ENCODE results near the gene UBXN6.

UBXN6 gene

GRCh38 chr19:4457654-4458395, at the start of gene UBXN6:
UBXN6 (minus strand) TSS chr19:4457794; CDS start chr19:4457697, 97 bp downstream.
- peak; percentile 98 for DNase-seq

DNA sequence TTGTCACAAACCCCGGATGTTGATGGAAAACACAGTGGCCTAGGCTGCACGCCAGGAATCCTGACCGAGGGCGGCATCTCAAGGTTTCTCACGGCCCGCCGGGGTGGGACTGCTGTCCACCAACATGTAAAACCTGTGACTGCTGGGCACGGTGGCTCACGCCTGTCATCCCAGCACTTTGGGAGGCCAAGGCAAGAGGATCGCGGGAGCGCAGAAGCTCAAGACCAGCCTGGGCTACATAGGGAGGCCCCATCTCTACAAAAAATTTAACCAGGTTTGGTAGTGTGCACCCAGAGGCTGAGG, 49.5 kb upstream of the UBXN6 start:
- no peak for DNase-seq

DNA sequence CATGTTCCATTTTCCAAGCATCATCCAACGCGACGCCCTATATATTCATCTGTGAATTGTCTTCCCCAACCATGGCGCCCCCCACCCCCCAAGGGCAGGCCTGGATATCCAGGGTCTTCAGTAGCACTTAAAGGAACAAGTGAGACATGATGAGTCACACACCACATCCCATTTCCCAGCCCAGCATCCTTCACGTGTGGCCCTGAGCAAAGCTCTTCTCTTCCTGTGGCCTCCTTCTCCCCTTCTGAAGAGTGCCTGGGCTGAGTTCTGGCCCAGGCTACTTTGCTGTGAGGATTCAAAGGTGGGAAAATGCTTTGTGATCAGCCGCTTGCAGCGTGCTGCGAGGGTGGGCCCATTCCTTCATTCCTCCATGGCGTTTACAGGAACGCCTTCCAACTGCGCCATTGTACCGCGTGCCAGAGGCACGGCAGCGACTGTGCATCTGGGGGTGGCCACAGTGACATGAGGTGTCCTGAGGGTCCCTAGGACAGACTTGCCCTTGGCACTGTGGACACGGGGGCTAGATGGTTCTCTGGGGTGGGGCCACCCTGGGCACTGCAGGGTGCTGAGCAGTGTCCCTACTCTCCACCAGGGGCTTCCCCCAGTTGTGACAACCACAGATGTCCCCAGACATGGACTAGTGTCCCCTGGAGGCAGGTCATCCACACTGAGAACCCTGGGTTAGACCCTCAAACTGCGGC, 49.0 kb upstream of the UBXN6 start:
- no peak for DNase-seq

GRCh38 chr19:4505570-4506448, 48.2 kb upstream of the UBXN6 start:
- DNase-seq: no peak

- no peak for DNase-seq
Observed at GRCh38 chr19:4504891-4505569, 47.4 kb upstream of the UBXN6 start.

DNA sequence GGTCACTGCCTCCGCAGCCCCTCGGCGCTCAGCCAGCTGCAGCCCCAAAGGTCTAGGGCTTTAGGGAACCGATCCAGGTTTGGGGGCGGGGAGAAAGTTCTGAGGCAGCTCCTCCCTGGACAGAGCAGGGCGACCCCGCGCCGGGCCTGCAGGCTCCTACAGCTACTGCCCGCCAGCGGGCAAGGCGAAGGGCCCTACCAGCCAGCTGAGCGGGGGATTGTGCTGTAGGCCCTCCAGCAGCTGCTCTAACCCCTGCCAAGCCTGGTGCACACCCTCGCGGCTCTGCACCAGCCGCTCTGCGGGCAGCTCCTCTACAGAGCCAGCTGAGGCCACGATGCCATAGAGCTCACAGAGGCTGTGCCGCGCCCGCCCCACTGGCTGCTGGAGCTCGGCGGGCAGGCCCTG, 46.7 kb upstream of the UBXN6 start:
- DNase-seq: peak; percentile 72

GRCh38 chr19:4503825-4504170, 46.2 kb upstream of the UBXN6 start:
- DNase-seq: no peak

GRCh38 chr19:4503132-4503824, 45.7 kb upstream of the UBXN6 start:
- no peak for DNase-seq

GRCh38 chr19:4502282-4503131, 44.9 kb upstream of the UBXN6 start:
- DNase-seq: no peak

DNA sequence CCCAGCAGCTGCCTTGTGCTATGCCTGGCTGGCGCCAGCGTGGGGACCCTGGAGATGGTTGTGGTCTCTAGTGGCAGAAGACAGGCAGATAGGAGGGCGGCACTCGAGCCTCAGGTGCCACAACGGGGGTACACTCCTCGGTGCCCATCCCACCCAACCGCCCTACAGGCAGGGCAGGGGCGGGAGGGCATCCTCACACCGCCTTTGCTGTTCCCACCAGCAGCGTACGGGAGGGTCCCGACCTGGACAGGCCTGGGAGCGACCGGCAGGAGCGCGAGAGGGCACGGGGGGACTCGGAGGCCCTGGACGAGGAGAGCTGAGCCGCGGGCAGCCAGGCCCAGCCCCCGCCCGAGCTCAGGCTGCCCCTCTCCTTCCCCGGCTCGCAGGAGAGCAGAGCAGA, 44.1 kb upstream of the UBXN6 start:
- DNase-seq: no peak

- DNase-seq: no peak
Observed at GRCh38 chr19:4500841-4501591, 43.4 kb upstream of the UBXN6 start.

- DNase-seq: no peak
Observed at GRCh38 chr19:4499855-4500254, 42.3 kb upstream of the UBXN6 start.

GRCh38 chr19:4499318-4499717, 41.7 kb upstream of the UBXN6 start:
- no peak for DNase-seq

DNA sequence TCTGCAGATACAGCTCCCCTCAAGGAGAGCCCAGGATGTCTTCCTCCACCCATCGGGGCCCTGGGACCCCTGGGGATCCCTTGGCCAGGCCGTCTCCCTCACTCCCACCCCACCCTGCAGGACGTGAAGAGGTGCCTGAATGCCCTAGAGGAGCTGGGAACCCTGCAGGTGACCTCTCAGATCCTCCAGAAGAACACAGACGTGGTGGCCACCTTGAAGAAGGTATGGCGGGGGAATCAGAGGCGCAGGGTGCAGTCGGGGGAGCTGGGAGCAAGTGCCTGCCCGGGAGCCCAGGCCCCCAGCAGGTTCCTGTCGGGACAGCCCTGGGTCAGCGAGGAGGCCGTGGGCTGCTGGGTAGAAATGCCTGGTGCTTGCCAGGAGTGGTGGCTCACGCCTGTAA, 41.1 kb upstream of the UBXN6 start:
- no peak for DNase-seq

DNA sequence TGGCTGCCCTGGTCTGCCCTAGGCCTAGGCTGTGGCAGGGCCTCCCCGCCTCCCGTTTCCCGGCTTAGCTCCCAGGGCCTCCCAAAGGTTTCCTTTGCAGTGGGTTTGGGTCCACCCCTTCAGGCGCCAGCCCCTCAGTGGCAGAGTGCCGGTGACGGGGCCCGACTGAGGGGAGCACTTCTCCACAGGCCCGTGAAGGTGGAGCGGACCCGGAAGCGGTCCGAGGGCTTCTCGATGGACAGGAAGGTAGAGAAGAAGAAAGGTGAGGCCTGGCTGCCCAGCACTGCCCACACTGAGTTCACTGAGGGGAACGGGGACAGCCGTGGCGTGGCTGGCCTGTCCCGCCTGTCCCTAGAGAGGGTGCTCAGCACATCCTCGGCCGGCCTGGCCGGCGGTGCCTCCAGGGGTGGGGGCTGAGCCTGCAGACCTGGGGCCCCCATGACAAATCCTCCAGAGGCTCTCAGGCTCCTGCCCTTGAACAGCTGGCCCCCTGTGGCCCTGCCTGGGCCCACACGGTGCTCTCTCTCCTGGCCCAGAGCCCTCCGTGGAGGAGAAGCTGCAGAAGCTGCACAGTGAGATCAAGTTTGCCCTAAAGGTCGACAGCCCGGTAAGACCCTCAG, 40.3 kb upstream of the UBXN6 start:
- no peak for DNase-seq

- DNase-seq: no peak
Observed at GRCh38 chr19:4496304-4496703, 38.7 kb upstream of the UBXN6 start.

- no peak for DNase-seq
Observed at GRCh38 chr19:4495471-4495870, 37.9 kb upstream of the UBXN6 start.

DNA sequence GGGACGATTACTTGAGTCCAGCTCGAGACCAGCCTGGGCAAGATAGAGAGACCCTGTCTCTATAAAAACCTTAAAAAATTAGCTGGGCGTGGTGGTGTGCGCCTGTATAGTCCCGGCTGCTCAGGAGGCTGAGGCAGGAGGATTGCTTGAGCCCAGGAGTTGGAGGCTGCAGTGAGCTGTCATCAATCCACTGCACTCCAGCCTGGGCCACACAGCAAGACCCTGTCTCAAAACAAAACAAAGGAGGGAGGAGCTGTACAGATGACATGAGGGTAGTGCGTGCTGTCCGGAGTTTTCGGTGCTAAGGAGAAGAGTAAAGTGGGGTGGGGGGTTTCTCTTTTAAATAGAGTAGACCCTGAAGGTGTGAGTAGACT, 37.1 kb upstream of the UBXN6 start:
- DNase-seq: no peak

DNA sequence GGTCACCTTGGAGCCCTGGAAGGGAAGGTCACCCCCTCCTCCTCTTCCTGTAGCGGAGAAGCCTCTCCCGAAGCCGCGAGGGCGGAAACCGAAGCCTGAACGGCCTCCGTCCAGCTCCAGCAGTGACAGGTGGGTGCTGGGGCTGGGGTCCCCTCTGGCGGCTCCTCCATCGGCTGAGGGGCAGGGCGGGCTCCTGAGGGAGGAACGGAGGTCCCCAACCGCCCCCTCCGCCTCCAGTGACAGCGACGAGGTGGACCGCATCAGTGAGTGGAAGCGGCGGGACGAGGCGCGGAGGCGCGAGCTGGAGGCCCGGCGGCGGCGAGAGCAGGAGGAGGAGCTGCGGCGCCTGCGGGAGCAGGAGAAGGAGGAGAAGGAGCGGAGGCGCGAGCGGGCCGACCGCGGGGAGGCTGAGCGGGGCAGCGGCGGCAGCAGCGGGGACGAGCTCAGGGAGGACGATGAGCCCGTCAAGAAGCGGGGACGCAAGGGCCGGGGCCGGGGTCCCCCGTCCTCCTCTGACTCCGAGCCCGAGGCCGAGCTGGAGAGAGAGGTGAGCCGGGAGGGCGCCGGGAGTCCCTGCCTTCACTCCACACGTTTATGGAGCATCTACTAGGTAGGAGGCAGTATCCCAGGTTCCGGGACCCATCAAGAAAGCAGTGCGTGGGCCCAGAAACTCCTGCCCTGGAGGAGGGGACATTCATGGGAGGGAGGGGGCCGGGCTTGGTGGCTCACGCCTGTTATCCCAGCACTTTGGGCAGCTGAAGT, 36.5 kb upstream of the UBXN6 start:
- no peak for DNase-seq
